IMR-90 (cell line): ENCODE results near the gene HYCC1. TPM values are rescaled to one million over a fixed set of nuclear protein-coding genes. Genes with fewer than 3 reads are reported as not detected.

Experiments
- ATAC-seq: fragments of 200-7000 bp; cut with Tn5 transposase; 2 replicates; pipeline ENCODE4 v1.9.1; 2020; ENCODE audit warnings: low read depth, mild to moderate bottlenecking, moderate library complexity
- BruUV-seq: library from RNA; stranded (reverse); fragments of 400-500 nt; replicated peaks from 2 replicates; lab custom pipeline; 2021; lab: Mats Ljungman, UMichigan
- CTCF ChIA-PET: fragments of 300-600 bp; formaldehyde crosslinking; extraction: SDS; loops from one replicate; lab custom pipeline; 2021; ENCODE audit warnings: antibody characterized with exemption; lab: Yijun Ruan, JAX
- POLR2A ChIA-PET: fragments of 300-600 bp; sonication (Branson Sonifier 250); formaldehyde crosslinking; loops from one replicate; lab custom pipeline; 2022; ENCODE audit warnings: antibody characterized with exemption; ENCODE audit not compliant: unreplicated experiment; lab: Charles Lee
- DNase-seq: peaks from one replicate; pipeline ENCODE4 v3.0.0; 2013
- H2AFZ ChIP-seq: replicated peaks from 2 replicates; pipeline ENCODE3; 2013; ENCODE audit warnings: low read length, mild to moderate bottlenecking; ENCODE audit not compliant: poor library complexity
- H2AK5ac ChIP-seq: 2 replicates; pipeline ENCODE4 v1.6.1; 2013; ENCODE audit warnings: low read depth, low read length, inconsistent platforms
- H2AK9ac ChIP-seq: replicated peaks from 2 replicates; pipeline ENCODE3; 2013; ENCODE audit warnings: mild to moderate bottlenecking, low read depth, low read length, moderate library complexity; ENCODE audit not compliant: poor library complexity
- H2BK120ac ChIP-seq: 2 replicates; pipeline ENCODE4 v1.6.1; 2013; ENCODE audit warnings: low read depth, low read length, inconsistent platforms
- H2BK15ac ChIP-seq: 3 replicates; pipeline ENCODE4 v1.6.1; 2013; ENCODE audit warnings: low read depth, low read length, inconsistent platforms
- H2BK20ac ChIP-seq: 2 replicates; pipeline ENCODE4 v1.6.1; 2013; ENCODE audit warnings: low read depth, mild to moderate bottlenecking, inconsistent platforms, low read length, moderate library complexity
- H2BK5ac ChIP-seq: 2 replicates; pipeline ENCODE4 v1.6.1; 2013; ENCODE audit warnings: mild to moderate bottlenecking, low read depth, low read length, inconsistent platforms; ENCODE audit not compliant: poor library complexity, severe bottlenecking
- H3K14ac ChIP-seq: replicated peaks from 2 replicates; pipeline ENCODE4 v1.6.1; 2013; ENCODE audit warnings: low read depth, low read length, inconsistent platforms
- H3K18ac ChIP-seq: 2 replicates; pipeline ENCODE4 v1.6.1; 2013; ENCODE audit warnings: low read depth, low read length, control low read depth
- H3K23ac ChIP-seq: 2 replicates; pipeline ENCODE4 v1.6.1; 2013; ENCODE audit warnings: low read depth, low read length, inconsistent platforms
- H3K27ac ChIP-seq: 2 replicates; pipeline ENCODE4 v1.5.1; 2013; ENCODE audit warnings: mild to moderate bottlenecking, control low read depth, low read length; ENCODE audit not compliant: insufficient read depth
- H3K27me3 ChIP-seq: 2 replicates; pipeline ENCODE4 v1.6.1; 2013; ENCODE audit warnings: low read length; ENCODE audit not compliant: control insufficient read depth, insufficient read depth
- H3K36me3 ChIP-seq: 2 replicates; pipeline ENCODE4 v1.6.1; 2013; ENCODE audit warnings: low read length, mixed read lengths; ENCODE audit not compliant: control insufficient read depth, insufficient read depth
- H3K4ac ChIP-seq: 2 replicates; pipeline ENCODE4 v1.6.1; 2013; ENCODE audit warnings: low read depth, low read length, inconsistent platforms
- H3K4me1 ChIP-seq: 2 replicates; pipeline ENCODE4 v1.6.1; 2013; ENCODE audit warnings: low read length, mixed read lengths; ENCODE audit not compliant: control insufficient read depth, insufficient read depth
- H3K4me2 ChIP-seq: 2 replicates; pipeline ENCODE4 v1.6.1; 2013; ENCODE audit warnings: low read depth, mild to moderate bottlenecking, control low read depth, low read length, moderate library complexity
- H3K4me3 ChIP-seq: 2 replicates; pipeline ENCODE4 v1.5.1; 2013; ENCODE audit warnings: low read depth, mild to moderate bottlenecking, control low read depth, low read length, moderate library complexity; ENCODE audit not compliant: insufficient read depth
- H3K56ac ChIP-seq: 2 replicates; pipeline ENCODE4 v1.6.1; 2013; ENCODE audit warnings: low read length, inconsistent platforms; ENCODE audit not compliant: insufficient read depth; ENCODE audit errors: extremely low read depth
- H3K79me1 ChIP-seq, 2 experiments: 2 replicates each; pipeline ENCODE4 v1.6.1; 2013; ENCODE audit warnings: low read length in 2 of 2, inconsistent platforms in 1 of 2, low read depth in 1 of 2
- H3K9ac ChIP-seq: 2 replicates; pipeline ENCODE4 v1.6.1; 2013; ENCODE audit warnings: low read depth, low read length, control low read depth
- H3K9me1 ChIP-seq: 2 replicates; pipeline ENCODE4 v1.6.1; 2013; ENCODE audit warnings: low read length, inconsistent platforms; ENCODE audit not compliant: insufficient read depth
- H3K9me3 ChIP-seq: 2 replicates; pipeline ENCODE4 v1.6.1; 2013; ENCODE audit warnings: low read length; ENCODE audit not compliant: control insufficient read depth, insufficient read depth
- H4K20me1 ChIP-seq: 2 replicates; pipeline ENCODE4 v1.6.1; 2013; ENCODE audit warnings: low read length, inconsistent platforms; ENCODE audit not compliant: insufficient read depth
- H4K5ac ChIP-seq: 2 replicates; pipeline ENCODE4 v1.6.1; 2013; ENCODE audit warnings: mild to moderate bottlenecking, low read depth, low read length, control low read depth
- H4K8ac ChIP-seq, 2 experiments: 2 replicates each; pipeline ENCODE4 v1.6.1; 2013; ENCODE audit warnings: low read depth in 2 of 2, low read length in 2 of 2, control low read depth in 1 of 2, inconsistent platforms in 1 of 2
- H4K91ac ChIP-seq: 2 replicates; pipeline ENCODE4 v1.6.1; 2013; ENCODE audit warnings: low read depth, low read length, inconsistent platforms; ENCODE audit not compliant: insufficient read depth
- BHLHE40 ChIP-seq: fragments of 150-350 bp; IDR thresholded peaks from 2 replicates; pipeline ENCODE4 v1.6.1; 2016; ENCODE audit warnings: mild to moderate bottlenecking, low read depth, low read length
- CEBPB ChIP-seq: IDR thresholded peaks from 2 replicates; pipeline ENCODE4 v1.6.1; 2012; ENCODE audit warnings: low read depth, low read length, improper control_type of control experiment
- CHD1 ChIP-seq: IDR thresholded peaks from 2 replicates; pipeline ENCODE4 v1.6.1; 2012; ENCODE audit warnings: low read depth, low read length, improper control_type of control experiment
- ELK1 ChIP-seq: fragments of 150-350 bp; IDR thresholded peaks from 2 replicates; pipeline ENCODE4 v1.6.1; 2016; ENCODE audit warnings: low read depth, mild to moderate bottlenecking, low read length, moderate library complexity, borderline replicate concordance
- FOS ChIP-seq: fragments of 150-350 bp; IDR thresholded peaks from 2 replicates; pipeline ENCODE4 v1.6.1; 2016; ENCODE audit warnings: low read depth, low read length
- MAFK ChIP-seq: IDR thresholded peaks from 2 replicates; pipeline ENCODE4 v1.6.1; 2012; ENCODE audit warnings: low read depth, low read length, improper control_type of control experiment
- MAZ ChIP-seq: IDR thresholded peaks from 2 replicates; pipeline ENCODE4 v1.6.1; 2012; ENCODE audit warnings: low read depth, mild to moderate bottlenecking, low read length, improper control_type of control experiment, moderate library complexity, borderline replicate concordance
- NFE2L2 ChIP-seq: fragments of 150-350 bp; IDR thresholded peaks from 2 replicates; pipeline ENCODE4 v1.6.1; 2016; ENCODE audit warnings: low read depth, mild to moderate bottlenecking, low read length
- RCOR1 ChIP-seq: IDR thresholded peaks from 2 replicates; pipeline ENCODE4 v1.6.1; 2012; ENCODE audit warnings: mild to moderate bottlenecking, low read length, improper control_type of control experiment; ENCODE audit not compliant: insufficient replicate concordance
- SMC3 ChIP-seq: fragments of 150-350 bp; IDR thresholded peaks from 2 replicates; pipeline ENCODE4 v1.6.1; 2016; ENCODE audit warnings: low read depth, mild to moderate bottlenecking, antibody characterized with exemption, low read length, moderate library complexity
- WGBS, 2 experiments: methylation state at CpG; one replicate each; pipeline versions ENCODE4 v1.1.5 to v1.1.7; 2013; ENCODE audit warnings: missing lambda C conversion rate in 2 of 2; ENCODE audit not compliant: insufficient read length in 1 of 2; ENCODE audit errors: extremely low coverage in 2 of 2; 5-methylcytosine and 5-hydroxymethylcytosine counted together
- dilution Hi-C: fragments of 300-500 bp; cut with HindIII; formaldehyde crosslinking; loops from one replicate; pipeline ENCODE4 v1.14.3; 2018; ENCODE audit warnings: low sequenced_read_pairs; ENCODE audit not compliant: unreplicated experiment
- in situ Hi-C: fragments of 300-500 bp; cut with MboI; formaldehyde crosslinking; loops from 3 replicates; pipeline ENCODE4 v1.14.3; 2019; ENCODE audit warnings: low sequenced_read_pairs, inconsistent platforms, mixed read lengths
- intact Hi-C: fragments of 100-400 bp; cut with micrococcal nuclease; formaldehyde crosslinking; loops from 2 replicates; pipeline ENCODE4 v1.10.0; 2022
- polyA plus RNA-seq, 3 experiments: library from polyadenylated mRNA; depleted of rRNA; stranded (reverse); fragments of >200 nt; gene quantifications; 2 replicates each; pipeline ENCODE4 v1.2.3, GENCODE V29; 2012; ENCODE audit warnings: low replicate concordance in 1 of 3
- total RNA-seq: library from RNA; depleted of rRNA; stranded (reverse); fragments of >200 nt; gene quantifications from 2 replicates; pipeline ENCODE4 v1.2.3, GENCODE V29; 2012
- TF ChIP-seq, protein P1 (sequence below): conservative IDR thresholded peaks from 2 replicates; pipeline ENCODE4 v1.5.1; 2012; ENCODE audit warnings: mild to moderate bottlenecking, low read depth, low read length, improper control_type of control experiment

HYCC1 gene
- total and polyA plus RNA-seq, 2 of the 4 experiments (the other 2 are of a cell fraction), result 44.1 to 78.3 TPM

GRCh38 chr7:23044581-23044980 is 30.7 kb upstream of the HYCC1 start:
- Histone ChIP-seq H4K91ac (no peak overlapping the region), H2BK5ac (no peak overlapping the region), H3K9ac (no peak overlapping the region), H3K4me1 (peaks cover 4% of the 10 kb centered on the region), H2AK5ac (no peak overlapping the region), H3K4me3 (no peak overlapping the region), H2BK15ac (no peak overlapping the region), H3K9me1 (no peaks in the 10 kb centered on the region; the same call in 1 of the 2 replicates), H3K36me3 (no peaks in the 10 kb centered on the region), H3K79me1 (no peaks in the 10 kb centered on the region), H2AFZ (no peak overlapping the region), H3K4me2 (no peak overlapping the region), H4K8ac (no peak overlapping the region), H3K18ac (no peak overlapping the region), H3K27ac (no peak overlapping the region), H2AK9ac (no peak overlapping the region), H4K5ac (no peak overlapping the region), H3K4ac (no peak overlapping the region), H4K20me1 (no peaks in the 10 kb centered on the region), H3K14ac (no peak overlapping the region), H2BK120ac (no peak overlapping the region), H2BK20ac (no peak overlapping the region), H3K23ac (no peak overlapping the region), H3K56ac (no peak overlapping the region), H3K27me3 (no peaks in the 10 kb centered on the region), H3K9me3 (no peaks in the 10 kb centered on the region)
- CTCF ChIA-PET, result interaction anchor here (1.0 to 2.6 kb wide), 2 partner anchors 11 to 24 kb away, joined by 3 to 12 read pairs; no protein-coding TSS in a partner anchor
- POLR2A ChIA-PET, result no interaction called here
- dilution Hi-C loops (no loop called here), intact Hi-C loops (no loop called here), in situ Hi-C loops (no loop called here)
- no peak for ATAC-seq
- BruUV-seq, result no TSS peak
- no peak for TF ChIP-seq BHLHE40
- no peak for TF ChIP-seq CHD1
- no peak for TF ChIP-seq CEBPB
- no peak for TF ChIP-seq ELK1
- no peak for TF ChIP-seq NFE2L2
- TF ChIP-seq FOS, result no peak
- TF ChIP-seq RCOR1, result no peak
- TF ChIP-seq, protein P1, sequence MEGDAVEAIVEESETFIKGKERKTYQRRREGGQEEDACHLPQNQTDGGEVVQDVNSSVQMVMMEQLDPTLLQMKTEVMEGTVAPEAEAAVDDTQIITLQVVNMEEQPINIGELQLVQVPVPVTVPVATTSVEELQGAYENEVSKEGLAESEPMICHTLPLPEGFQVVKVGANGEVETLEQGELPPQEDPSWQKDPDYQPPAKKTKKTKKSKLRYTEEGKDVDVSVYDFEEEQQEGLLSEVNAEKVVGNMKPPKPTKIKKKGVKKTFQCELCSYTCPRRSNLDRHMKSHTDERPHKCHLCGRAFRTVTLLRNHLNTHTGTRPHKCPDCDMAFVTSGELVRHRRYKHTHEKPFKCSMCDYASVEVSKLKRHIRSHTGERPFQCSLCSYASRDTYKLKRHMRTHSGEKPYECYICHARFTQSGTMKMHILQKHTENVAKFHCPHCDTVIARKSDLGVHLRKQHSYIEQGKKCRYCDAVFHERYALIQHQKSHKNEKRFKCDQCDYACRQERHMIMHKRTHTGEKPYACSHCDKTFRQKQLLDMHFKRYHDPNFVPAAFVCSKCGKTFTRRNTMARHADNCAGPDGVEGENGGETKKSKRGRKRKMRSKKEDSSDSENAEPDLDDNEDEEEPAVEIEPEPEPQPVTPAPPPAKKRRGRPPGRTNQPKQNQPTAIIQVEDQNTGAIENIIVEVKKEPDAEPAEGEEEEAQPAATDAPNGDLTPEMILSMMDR, result no peak
- no peak for TF ChIP-seq MAFK
- TF ChIP-seq SMC3, result no peak
- TF ChIP-seq MAZ, result no peak
- no peak for DNase-seq
- WGBS, 2 experiments, result no CpG with 5 or more reads among the region's 3 CpGs
